ENCODE data around the gene LCLAT1. TPM values are rescaled to one million over a fixed set of nuclear protein-coding genes. Genes with fewer than 3 reads are reported as not detected.
A peak's percentile ranks its signal among the peaks of the same experiment; 100 is the strongest.

LCLAT1 gene
- total RNA-seq, 4 donors from 2014 or later: 0.88 to 116 (median 33.3) TPM

GRCh38 chr2:30443081-30443480 lies 4.0 kb upstream of the LCLAT1 start:
- TF ChIP-seq, protein P1, sequence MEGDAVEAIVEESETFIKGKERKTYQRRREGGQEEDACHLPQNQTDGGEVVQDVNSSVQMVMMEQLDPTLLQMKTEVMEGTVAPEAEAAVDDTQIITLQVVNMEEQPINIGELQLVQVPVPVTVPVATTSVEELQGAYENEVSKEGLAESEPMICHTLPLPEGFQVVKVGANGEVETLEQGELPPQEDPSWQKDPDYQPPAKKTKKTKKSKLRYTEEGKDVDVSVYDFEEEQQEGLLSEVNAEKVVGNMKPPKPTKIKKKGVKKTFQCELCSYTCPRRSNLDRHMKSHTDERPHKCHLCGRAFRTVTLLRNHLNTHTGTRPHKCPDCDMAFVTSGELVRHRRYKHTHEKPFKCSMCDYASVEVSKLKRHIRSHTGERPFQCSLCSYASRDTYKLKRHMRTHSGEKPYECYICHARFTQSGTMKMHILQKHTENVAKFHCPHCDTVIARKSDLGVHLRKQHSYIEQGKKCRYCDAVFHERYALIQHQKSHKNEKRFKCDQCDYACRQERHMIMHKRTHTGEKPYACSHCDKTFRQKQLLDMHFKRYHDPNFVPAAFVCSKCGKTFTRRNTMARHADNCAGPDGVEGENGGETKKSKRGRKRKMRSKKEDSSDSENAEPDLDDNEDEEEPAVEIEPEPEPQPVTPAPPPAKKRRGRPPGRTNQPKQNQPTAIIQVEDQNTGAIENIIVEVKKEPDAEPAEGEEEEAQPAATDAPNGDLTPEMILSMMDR (IDR thresholded peaks at IDR 0.05): no peak

GRCh38 chr2:30444273-30444672 lies 2.8 kb upstream of the LCLAT1 start:
- no peaks in the 10 kb centered on the region for H3K36me3 ChIP-seq
- intact Hi-C loops (cut with DNase I; ENCODE audit: low total_unique reads): no loop called here
- no peak overlapping the region for H3K27ac ChIP-seq
- no peaks in the 10 kb centered on the region for H3K9me3 ChIP-seq
- DNase-seq: peak in 1 of 2 donors; percentile 46
- no peak overlapping the region for H3K4me3 ChIP-seq
- H3K27me3 ChIP-seq: no peaks in the 10 kb centered on the region
- TF ChIP-seq POLR2A (IDR thresholded peaks at IDR 0.05): no peak
- TF ChIP-seq, protein P1 (IDR thresholded peaks at IDR 0.05): no peak
- H3K4me1 ChIP-seq: no peaks in the 10 kb centered on the region

More at GRCh38 chr2:30443081-30443480, 4.0 kb upstream of the LCLAT1 start:
- no peak overlapping the region for H3K4me3 ChIP-seq
- H3K27me3 ChIP-seq: no peaks in the 10 kb centered on the region
- no peaks in the 10 kb centered on the region for H3K36me3 ChIP-seq
- no peak for DNase-seq
- intact Hi-C loops (cut with DNase I; ENCODE audit: low total_unique reads): no loop called here
- H3K27ac ChIP-seq: no peak overlapping the region
- no peaks in the 10 kb centered on the region for H3K9me3 ChIP-seq
- H3K4me1 ChIP-seq: no peaks in the 10 kb centered on the region

- no peak overlapping the region for H3K4me3 ChIP-seq
- intact Hi-C loops (cut with DNase I; ENCODE audit: low total_unique reads): no loop called here
Observed at GRCh38 chr2:30445266-30445821, 1.7 kb upstream of the LCLAT1 start.

DNA sequence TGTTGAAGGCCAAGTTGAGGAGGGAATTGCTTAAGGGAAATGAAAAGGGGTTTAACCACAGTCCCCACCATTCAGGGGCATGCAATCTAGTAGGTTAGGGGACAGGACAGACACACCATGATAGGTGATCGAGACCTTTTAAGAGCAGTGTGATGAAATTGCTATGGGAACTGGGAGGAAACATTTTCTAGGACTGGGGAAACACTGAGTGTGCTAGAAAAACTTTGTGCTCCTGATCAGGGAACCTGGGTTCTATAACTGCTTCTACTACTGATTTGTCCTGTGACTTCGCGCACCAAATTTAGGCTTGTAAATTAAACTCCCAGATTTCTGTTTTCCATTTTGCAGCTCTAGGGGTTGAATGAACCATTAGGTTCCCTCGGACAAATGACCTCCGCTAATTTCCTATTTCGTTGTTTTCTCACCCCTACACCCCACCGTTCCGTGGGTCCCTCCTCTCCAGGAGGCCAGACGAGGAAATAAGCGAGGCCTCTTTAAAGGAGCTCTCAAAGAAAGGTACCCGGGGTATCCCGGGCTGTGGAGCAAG lies 371 bp upstream of the LCLAT1 start:
- intact Hi-C loops (cut with DNase I; ENCODE audit: low total_unique reads): no loop called here

More at GRCh38 chr2:30445266-30445821, 1.7 kb upstream of the LCLAT1 start:
- TF ChIP-seq, protein P1 (IDR thresholded peaks at IDR 0.05): no peak
- no peak for TF ChIP-seq POLR2A (IDR thresholded peaks at IDR 0.05)
- H3K9me3 ChIP-seq: no peaks in the 10 kb centered on the region
- H3K4me1 ChIP-seq: no peaks in the 10 kb centered on the region
- H3K36me3 ChIP-seq: no peaks in the 10 kb centered on the region
- H3K27me3 ChIP-seq: no peaks in the 10 kb centered on the region
- no peak for DNase-seq
- H3K27ac ChIP-seq: no peak overlapping the region

DNA sequence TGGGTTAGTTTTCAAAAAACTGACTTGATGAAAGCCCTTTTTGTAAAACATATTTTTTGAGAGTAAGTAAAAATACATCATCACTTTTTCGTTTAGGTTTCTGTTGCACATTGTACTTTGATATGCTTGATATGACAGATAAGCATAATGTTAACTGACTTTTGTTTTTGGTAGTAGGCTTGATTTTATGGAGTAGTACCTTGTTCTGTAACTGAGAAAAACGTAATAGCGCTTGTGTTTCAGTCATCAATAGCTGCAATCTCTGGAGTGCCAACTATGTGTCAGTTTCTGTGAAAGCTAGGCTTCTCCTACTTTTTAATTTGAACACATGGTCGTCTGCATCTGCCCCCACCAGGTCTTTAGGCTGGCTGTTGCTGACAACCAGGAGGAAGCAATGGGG lies 1.3 kb downstream of the LCLAT1 start:
- DNase-seq: no peak
- no peak overlapping the region for H3K27ac ChIP-seq
- no peaks in the 10 kb centered on the region for H3K27me3 ChIP-seq
- TF ChIP-seq POLR2A (IDR thresholded peaks at IDR 0.05): no peak
- TF ChIP-seq, protein P1 (IDR thresholded peaks at IDR 0.05): no peak
- no peaks in the 10 kb centered on the region for H3K9me3 ChIP-seq
- intact Hi-C loops (cut with DNase I; ENCODE audit: low total_unique reads): no loop called here
- H3K4me1 ChIP-seq: no peaks in the 10 kb centered on the region
- H3K4me3 ChIP-seq: no peak overlapping the region
- H3K36me3 ChIP-seq: no peaks in the 10 kb centered on the region

More for the DNA sequence above, 371 bp upstream of the LCLAT1 start:
- Histone ChIP-seq H3K27me3 (no peaks in the 10 kb centered on the region), H3K27ac (peak overlapping the region; percentile 69 to 80), H3K4me3 (peak overlapping the region; percentile 68 to 88), H3K4me1 (no peaks in the 10 kb centered on the region), H3K36me3 (no peaks in the 10 kb centered on the region), H3K9me3 (no peaks in the 10 kb centered on the region)
- TF ChIP-seq, protein P1 (IDR thresholded peaks at IDR 0.05): no peak
- DNase-seq: no peak

Measured in uterus (tissue), 4 donors.